Activated CD8-positive, alpha-beta memory T cell treated with anti-CD3 and anti-CD28 coated beads, Interleukin-2, amount 50 U/mL, for 48 hours (primary cell): ENCODE data around the gene HTT.
A peak's percentile ranks its signal among the peaks of the same experiment; 100 is the strongest.

Experiments
- DNase-seq: peaks from one replicate; pipeline ENCODE4 v3.0.0-alpha.2; 2020

The HTT gene

GRCh38 chr4:3253808-3254207 is 179.3 kb downstream of the HTT start:
- DNase-seq = no peak

- peak; percentile 25 for DNase-seq
These were observed 180.0 kb downstream of the HTT start for GRCh38 chr4:3254302-3255131.

GRCh38 chr4:3255611-3256186 is 181.2 kb downstream of the HTT start:
- DNase-seq = peak; percentile 28

GRCh38 chr4:3256230-3257102 is 182.0 kb downstream of the HTT start:
- peak; percentile 43 for DNase-seq

GRCh38 chr4:3257103-3257555 is 182.6 kb downstream of the HTT start:
- peak; percentile 45 for DNase-seq

- DNase-seq = peak; percentile 45
These were observed 183.3 kb downstream of the HTT start for GRCh38 chr4:3257556-3258482.

- DNase-seq = peak; percentile 28
These were observed 187.1 kb downstream of the HTT start for GRCh38 chr4:3261411-3262207.

- DNase-seq = peak; percentile 44
These were observed 187.9 kb downstream of the HTT start for GRCh38 chr4:3262208-3263052.

GRCh38 chr4:3263053-3263875 is 188.8 kb downstream of the HTT start:
- DNase-seq = no peak

- no peak for DNase-seq
These were observed 189.4 kb downstream of the HTT start for GRCh38 chr4:3263876-3264193.

- peak; percentile 30 for DNase-seq
These were observed 191.6 kb downstream of the HTT start for GRCh38 chr4:3266076-3266475.

GRCh38 chr4:3267576-3268394 is 193.3 kb downstream of the HTT start:
- DNase-seq = peak; percentile 18

- DNase-seq = peak; percentile 30
These were observed 194.1 kb downstream of the HTT start for GRCh38 chr4:3268395-3269104.

- DNase-seq = peak; percentile 38
These were observed 194.8 kb downstream of the HTT start for GRCh38 chr4:3269105-3269927.

GRCh38 chr4:3269991-3270611 is 195.6 kb downstream of the HTT start:
- DNase-seq = peak; percentile 44

GRCh38 chr4:3271131-3271530 is 196.7 kb downstream of the HTT start:
- DNase-seq = no peak

- peak; percentile 34 for DNase-seq
These were observed 202.5 kb downstream of the HTT start for GRCh38 chr4:3276986-3277385.
